Fibroblast of the aortic adventitia (primary cell): ENCODE results near the gene SPATA33. TPM values are rescaled to one million over a fixed set of nuclear protein-coding genes. Genes with fewer than 3 reads are reported as not detected.
"Not testable (repeated sequence)": the region's sequence is repeated elsewhere in the genome, so short reads cannot be mapped to it uniquely, and the experiment has no call there.

ENCODE experiments used
- DNase-seq: peaks from one replicate; pipeline ENCODE4 v3.0.0-alpha.2; 2010; ENCODE audit warnings: low read depth
- H3K4me3 ChIP-seq: 2 replicates; pipeline ENCODE4 v1.5.1; 2011; ENCODE audit warnings: low read depth, mild to moderate bottlenecking, control low read depth, low read length, moderate library complexity
- CTCF ChIP-seq: IDR thresholded peaks from 2 replicates; pipeline ENCODE4 v1.5.1; 2011; ENCODE audit warnings: mild to moderate bottlenecking, low read length, control low read depth, inconsistent platforms; ENCODE audit not compliant: insufficient read depth
- total RNA-seq: library from RNA; depleted of rRNA; stranded (reverse); fragments of >200 nt; gene quantifications from 2 replicates; pipeline ENCODE4 v1.2.3, GENCODE V29; 2012; ENCODE audit warnings: low replicate concordance

SPATA33 gene
- total RNA-seq, 1 donor = 6.1 TPM

- no peak for TF ChIP-seq CTCF
- H3K4me3 ChIP-seq = no peak overlapping the region
- no peak for DNase-seq
Observed at GRCh38 chr16:89678258-89678657, 20.6 kb downstream of the SPATA33 start.

- no peak for DNase-seq
- H3K4me3 ChIP-seq = no peak overlapping the region
- TF ChIP-seq CTCF = no peak
Observed at GRCh38 chr16:89685916-89686315, 28.3 kb downstream of the SPATA33 start.

- TF ChIP-seq CTCF = no peak
- peak within 1 kb of the TSS; percentile 92 for H3K4me3 ChIP-seq
Observed at GRCh38 chr16:89686520-89687091, 29.0 kb downstream of the SPATA33 start, which contains the start of gene CDK10. Gene CDK10 (plus strand): TSS chr16:89686689. CDS start chr16:89686711, 22 bp downstream.

DNA sequence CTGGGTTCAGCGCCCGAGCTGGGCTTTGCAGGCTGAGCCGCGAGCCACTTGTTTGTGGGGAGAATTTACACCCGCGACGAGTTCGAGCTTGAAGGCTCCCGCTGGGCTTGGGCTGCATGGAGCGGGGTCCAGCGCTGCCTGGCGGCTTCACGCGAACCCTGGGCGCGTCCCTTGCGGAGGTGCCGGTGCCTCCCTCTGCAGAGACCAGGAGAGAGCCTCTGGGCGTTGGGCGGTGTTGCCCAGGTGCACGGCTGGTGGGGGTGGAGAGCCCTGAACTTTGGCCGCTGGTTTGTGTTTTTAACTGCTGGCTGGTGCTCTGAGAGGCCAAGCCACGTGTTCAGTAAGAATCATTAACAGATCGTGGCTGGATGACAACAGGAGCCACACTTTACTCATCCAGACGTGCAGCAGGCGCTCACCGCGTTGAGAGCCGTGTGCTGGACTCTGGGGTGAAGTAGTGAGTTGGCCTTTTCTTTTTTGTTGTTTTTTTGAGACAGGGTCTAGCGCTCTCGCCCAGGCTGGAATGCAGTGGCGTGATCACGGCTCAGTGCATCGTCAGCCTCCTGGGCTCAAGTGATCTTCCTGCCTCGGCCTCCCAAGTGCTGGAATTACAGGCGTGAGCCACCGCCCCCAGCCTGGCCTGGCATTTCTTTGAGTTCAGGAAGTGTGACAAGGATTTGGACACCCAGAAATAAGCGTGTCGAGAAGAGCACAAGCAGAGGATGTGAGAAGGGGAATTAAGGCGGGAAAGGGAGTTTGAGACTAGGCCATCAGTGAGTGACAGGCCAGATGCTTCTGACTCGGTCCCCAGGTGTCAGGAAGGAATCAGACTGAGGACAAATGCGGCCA lies 29.7 kb downstream of the SPATA33 start:
- H3K4me3 ChIP-seq = peak overlapping the region; percentile 92
- no peak for TF ChIP-seq CTCF
- DNase-seq = peak; percentile 22

More at GRCh38 chr16:89686520-89687091, 29.0 kb downstream of the SPATA33 start, which contains the start of gene CDK10:
- DNase-seq = peak; percentile 85

DNA sequence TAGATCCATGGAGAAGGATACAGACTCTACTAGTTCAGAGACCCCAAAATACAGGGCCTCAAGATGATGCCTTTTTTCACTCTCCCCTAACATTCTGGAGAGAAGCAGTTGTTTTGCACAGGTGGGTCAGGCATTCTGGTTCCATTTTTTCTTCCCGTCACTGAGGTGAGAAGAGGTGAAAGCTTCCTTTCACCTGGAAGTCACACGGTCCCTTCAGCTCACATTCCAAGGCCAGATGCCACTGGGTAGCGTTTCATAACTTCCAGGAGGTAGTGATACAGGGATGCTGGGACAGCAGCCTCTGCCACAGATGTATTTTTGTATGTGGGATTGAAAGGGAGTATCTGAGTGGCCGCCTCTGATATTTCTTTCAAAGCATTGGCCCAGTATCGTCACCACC lies 30.8 kb downstream of the SPATA33 start:
- H3K4me3 ChIP-seq = no peak overlapping the region
- no peak for DNase-seq
- no peak for TF ChIP-seq CTCF

DNA sequence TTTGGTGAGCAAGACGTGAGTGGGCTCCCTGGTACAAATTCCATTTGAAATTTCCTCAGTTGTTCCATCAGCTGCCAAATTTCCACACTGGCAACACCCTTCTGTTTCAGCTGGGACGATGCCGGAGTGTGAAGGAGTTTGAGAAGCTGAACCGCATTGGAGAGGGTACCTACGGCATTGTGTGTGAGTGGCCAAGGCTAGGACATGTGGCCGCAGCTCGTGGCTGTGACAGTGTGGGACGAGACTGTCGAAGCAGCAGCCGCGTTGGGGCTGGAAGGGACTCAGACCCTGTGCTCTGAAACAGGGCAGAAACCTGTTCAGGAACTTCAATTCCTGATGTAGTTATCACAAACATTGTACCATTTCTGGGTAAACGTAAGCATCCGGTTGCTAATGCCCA lies 31.5 kb downstream of the SPATA33 start:
- no peak for DNase-seq
- TF ChIP-seq CTCF = no peak
- H3K4me3 ChIP-seq = no peak overlapping the region

DNA sequence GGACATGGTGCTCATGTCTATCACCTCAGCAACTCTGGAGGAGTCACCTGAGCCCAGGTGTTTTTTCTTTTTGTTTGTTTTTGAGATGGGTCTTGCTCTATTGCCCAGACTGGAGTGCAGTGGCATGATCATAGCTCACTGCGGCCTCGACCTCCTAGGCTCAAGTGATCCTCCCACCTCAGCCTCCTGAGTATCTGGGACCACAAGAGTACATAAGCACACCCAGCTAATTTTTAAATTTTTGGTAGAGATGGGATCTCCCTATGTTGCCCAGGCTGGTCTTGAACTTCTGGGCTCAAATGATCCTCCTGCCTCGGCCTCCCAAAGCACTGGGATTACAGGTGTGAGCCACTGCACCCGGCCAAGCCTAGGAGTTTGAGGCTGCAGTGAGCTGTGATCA lies 32.0 kb downstream of the SPATA33 start:
- not testable (repeated sequence) for DNase-seq, H3K4me3 ChIP-seq
